GM18508 (cell line): Measurements from ENCODE around the gene MYADM.
"Not testable (repeated sequence)": the region's sequence is repeated elsewhere in the genome, so short reads cannot be mapped to it uniquely, and the experiment has no call there.

ENCODE experiments used
- ATAC-seq: cut with Tn5 transposase; IDR thresholded peaks from one replicate; pipeline ENCODE4 v1.9.1; 2021; ENCODE audit warnings: moderate number of reproducible peaks; ENCODE audit not compliant: insufficient read depth, unreplicated experiment

MYADM gene

GRCh38 chr19:53868091-53868891 is 608 bp downstream of the MYADM start:
- no peak for ATAC-seq

- no peak for ATAC-seq
Observed at GRCh38 chr19:53868892-53869804, 1.5 kb downstream of the MYADM start.

DNA sequence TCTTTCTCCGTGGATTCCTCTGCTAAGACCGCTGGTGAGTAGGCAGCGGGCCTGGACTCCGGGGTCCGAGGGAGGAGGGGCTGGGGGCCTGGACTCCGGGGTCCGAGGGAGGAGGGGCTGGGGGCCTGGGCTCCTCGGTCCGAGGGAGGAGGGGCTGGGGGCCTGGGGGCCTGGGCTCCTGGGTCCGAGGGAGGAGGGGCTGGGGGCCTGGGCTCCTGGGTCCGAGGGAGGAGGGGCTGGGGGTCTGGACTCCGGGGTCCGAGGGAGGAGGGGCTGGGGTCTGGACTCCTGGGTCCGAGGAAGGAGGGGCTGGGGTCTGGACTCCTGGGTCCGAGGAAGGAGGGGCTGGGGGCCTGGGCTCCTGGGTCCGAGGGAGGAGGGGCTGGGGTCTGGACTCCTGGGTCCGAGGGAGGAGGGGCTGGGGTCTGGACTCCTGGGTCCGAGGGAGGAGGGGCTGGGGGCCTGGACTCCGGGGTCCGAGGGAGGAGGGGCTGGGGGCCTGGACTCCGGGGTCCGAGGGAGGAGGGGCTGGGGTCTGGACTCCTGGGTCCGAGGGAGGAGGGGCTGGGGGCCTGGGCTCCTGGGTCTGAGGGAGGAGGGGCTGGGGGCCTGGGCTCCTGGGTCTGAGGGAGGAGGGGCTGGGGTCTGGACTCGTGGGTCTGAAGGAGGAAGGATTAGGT is 2.3 kb downstream of the MYADM start:
- not testable (repeated sequence) for ATAC-seq

- ATAC-seq, result no peak
Observed at GRCh38 chr19:53870485-53870844, 2.8 kb downstream of the MYADM start.

DNA sequence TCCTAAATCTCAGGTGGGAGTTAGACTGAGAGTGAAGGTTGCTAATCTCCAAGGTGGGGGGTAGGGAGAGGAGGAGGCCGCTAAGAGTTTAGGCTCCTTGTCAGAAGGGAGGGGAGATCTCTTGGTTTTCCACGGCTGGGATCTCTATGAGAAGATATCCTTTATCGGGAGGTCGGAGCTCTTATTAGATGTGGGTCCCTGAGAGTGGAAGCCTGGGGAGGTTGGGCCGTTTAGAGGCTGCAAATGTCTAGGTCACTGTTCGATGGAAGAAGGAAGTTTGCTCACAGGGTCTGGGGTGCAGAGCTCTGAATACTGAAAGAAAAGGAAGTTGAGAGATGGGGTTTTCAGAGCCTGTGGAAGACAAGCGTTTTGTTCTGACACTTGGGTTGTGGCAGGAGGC is 3.8 kb downstream of the MYADM start:
- ATAC-seq, result no peak

DNA sequence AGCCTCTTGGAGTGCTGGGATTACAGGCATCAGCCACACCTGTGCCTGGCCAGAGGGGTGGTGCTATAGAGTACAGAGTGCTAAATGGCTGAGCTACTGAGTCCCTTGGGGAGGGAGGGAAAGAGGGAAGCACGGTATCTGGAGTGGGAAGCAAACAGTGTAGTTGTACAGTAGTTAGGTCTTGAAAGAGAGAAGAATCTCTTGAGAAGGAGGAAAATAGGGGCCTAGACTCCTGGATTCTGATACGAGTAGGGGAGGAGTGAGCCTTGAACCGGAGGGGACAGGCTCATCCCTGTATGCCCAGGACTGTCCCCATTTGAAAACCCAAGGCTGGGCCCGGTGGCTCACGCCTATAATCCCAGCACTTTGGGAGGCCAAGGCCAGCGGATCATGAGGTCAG is 5.1 kb downstream of the MYADM start:
- no peak for ATAC-seq

- no peak for ATAC-seq
Observed at GRCh38 chr19:53873773-53874605, 6.3 kb downstream of the MYADM start.

DNA sequence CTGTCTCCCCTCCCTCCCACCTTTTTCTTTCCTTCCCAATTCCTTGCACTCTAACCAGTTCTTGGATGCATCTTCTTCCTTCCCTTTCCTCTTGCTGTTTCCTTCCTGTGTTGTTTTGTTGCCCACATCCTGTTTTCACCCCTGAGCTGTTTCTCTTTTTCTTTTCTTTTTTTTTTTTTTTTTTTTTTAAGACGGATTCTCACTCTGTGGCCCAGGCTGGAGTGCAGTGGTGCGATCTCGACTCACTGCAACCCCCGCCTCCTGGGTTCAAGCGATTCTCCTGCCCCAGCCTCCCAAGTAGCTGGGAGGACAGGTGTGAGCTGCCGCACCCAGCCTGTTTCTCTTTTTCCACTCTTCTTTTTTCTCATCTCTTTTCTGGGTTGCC is 6.9 kb downstream of the MYADM start:
- ATAC-seq, result no peak

- no peak for ATAC-seq
Observed at GRCh38 chr19:53875602-53876325, 8.1 kb downstream of the MYADM start.

DNA sequence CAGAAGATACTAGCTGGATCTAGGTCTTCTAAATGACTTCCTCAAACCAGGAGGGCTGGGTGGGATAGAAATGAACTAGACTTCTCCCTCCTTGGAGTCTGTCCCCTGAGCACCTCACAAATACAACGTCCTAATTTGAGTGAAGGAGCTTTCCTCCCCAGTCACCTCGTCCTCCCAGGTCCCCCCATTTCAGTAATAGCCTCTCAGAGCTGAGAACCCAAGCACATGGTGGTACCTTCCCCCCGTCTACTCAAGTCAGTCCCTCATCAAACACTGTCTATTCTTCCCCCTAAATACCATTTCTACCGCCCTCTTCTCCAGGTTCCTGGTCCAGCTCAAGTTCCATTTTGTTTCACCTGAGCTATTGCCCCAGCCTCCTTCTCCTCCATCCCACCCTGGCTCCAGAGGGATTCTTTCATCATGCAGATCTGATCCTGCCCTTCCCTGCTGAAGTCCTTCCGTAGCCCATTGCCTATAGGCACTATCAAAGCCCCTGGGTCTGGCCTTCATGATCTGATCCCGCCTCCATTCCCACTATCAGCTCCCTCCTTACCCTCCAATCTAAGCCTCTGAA is 9.1 kb downstream of the MYADM start:
- ATAC-seq, result no peak

DNA sequence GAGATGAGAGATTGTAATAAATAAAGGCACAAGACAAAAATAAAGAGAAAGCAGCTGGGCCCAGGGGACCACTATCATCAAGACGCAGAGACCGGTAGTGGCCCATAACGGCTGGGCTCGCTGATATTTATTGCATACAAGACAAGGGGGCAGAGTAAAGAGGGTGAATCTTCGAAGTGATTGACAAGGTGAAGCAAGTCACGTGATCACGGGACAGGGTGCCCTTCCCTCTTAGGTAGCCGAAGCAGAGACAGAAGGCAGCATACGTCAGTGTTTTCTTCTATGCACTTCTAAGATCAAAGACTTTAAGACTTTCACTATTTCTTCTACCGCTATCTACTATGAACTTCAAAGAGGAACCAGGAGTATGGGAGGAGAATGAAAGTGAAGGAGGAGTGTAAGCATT is 9.7 kb downstream of the MYADM start:
- ATAC-seq, result no peak

DNA sequence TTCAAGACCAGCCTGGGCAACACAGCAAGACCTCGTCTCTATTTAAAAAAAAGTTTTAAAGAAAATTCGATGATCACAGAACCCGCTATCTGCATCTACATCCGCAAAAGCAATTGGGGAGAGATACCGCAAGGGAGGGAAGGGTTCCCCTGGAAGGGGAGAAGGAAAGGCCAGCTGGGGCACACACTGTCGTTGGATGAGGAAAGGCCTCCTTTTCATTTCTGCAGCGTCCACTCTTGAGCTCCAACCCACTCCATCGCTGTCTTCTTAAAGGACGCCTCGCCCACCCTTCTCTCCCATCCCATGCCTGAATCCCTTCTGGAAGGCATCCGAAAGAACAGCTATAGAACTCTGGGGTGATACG is 11.1 kb downstream of the MYADM start:
- no peak for ATAC-seq

GRCh38 chr19:53879140-53880081 is 11.7 kb downstream of the MYADM start:
- no peak for ATAC-seq

- no peak for ATAC-seq
Observed at GRCh38 chr19:53880711-53881481, 13.2 kb downstream of the MYADM start.

GRCh38 chr19:53881482-53882390 is 14.1 kb downstream of the MYADM start, which contains the start of gene PRKCG:
PRKCG (plus strand) TSS chr19:53882197; CDS start chr19:53882495, 298 bp downstream.
- ATAC-seq, result no peak

- ATAC-seq, result no peak
Observed at GRCh38 chr19:53882391-53883050, 14.8 kb downstream of the MYADM start.
